Measurements from ENCODE around the gene RNF217.

DNA sequence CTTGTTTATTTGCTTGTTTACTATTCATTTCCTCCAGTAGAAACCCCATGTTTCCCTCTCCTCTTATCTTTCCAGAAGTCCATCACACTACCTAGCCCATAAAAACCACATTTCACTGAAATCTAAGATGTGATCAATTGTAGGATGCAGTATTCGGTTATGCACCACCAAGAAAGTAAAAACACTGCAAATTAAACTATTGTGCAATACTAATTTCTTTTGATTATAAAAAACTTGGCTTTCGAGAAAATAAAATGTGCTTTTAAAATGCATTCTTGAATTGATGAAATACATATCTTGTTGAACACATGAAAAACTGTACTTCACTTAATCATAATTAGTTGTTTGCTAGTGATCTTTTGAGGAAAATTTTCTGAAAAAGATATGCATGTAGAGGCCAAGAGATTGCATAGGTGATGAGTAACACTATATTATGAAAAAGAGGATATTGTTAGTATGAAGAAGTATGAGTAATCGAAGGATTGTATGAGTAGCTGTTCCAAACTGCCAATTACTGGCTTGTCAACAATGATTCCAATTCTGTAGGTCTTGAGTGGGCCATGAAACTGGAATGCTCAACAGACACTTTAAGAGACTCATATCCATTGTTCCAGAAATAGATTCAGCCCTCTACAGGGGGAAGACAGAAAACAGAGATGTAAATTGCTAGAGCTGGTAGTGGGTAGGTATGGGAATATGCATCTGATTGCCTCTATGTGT is 79.7 kb downstream of the RNF217 start:
- TF ChIP-seq, protein P1, sequence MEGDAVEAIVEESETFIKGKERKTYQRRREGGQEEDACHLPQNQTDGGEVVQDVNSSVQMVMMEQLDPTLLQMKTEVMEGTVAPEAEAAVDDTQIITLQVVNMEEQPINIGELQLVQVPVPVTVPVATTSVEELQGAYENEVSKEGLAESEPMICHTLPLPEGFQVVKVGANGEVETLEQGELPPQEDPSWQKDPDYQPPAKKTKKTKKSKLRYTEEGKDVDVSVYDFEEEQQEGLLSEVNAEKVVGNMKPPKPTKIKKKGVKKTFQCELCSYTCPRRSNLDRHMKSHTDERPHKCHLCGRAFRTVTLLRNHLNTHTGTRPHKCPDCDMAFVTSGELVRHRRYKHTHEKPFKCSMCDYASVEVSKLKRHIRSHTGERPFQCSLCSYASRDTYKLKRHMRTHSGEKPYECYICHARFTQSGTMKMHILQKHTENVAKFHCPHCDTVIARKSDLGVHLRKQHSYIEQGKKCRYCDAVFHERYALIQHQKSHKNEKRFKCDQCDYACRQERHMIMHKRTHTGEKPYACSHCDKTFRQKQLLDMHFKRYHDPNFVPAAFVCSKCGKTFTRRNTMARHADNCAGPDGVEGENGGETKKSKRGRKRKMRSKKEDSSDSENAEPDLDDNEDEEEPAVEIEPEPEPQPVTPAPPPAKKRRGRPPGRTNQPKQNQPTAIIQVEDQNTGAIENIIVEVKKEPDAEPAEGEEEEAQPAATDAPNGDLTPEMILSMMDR (IDR thresholded peaks at IDR 0.05; ENCODE audit: insufficient read depth, low read length), result no peak
- TF ChIP-seq, protein P2, sequence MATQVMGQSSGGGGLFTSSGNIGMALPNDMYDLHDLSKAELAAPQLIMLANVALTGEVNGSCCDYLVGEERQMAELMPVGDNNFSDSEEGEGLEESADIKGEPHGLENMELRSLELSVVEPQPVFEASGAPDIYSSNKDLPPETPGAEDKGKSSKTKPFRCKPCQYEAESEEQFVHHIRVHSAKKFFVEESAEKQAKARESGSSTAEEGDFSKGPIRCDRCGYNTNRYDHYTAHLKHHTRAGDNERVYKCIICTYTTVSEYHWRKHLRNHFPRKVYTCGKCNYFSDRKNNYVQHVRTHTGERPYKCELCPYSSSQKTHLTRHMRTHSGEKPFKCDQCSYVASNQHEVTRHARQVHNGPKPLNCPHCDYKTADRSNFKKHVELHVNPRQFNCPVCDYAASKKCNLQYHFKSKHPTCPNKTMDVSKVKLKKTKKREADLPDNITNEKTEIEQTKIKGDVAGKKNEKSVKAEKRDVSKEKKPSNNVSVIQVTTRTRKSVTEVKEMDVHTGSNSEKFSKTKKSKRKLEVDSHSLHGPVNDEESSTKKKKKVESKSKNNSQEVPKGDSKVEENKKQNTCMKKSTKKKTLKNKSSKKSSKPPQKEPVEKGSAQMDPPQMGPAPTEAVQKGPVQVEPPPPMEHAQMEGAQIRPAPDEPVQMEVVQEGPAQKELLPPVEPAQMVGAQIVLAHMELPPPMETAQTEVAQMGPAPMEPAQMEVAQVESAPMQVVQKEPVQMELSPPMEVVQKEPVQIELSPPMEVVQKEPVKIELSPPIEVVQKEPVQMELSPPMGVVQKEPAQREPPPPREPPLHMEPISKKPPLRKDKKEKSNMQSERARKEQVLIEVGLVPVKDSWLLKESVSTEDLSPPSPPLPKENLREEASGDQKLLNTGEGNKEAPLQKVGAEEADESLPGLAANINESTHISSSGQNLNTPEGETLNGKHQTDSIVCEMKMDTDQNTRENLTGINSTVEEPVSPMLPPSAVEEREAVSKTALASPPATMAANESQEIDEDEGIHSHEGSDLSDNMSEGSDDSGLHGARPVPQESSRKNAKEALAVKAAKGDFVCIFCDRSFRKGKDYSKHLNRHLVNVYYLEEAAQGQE (IDR thresholded peaks at IDR 0.05; ENCODE audit: insufficient replicate concordance, low read depth), result no peak
- no peak for TF ChIP-seq POLR2AphosphoS5 (IDR thresholded peaks at IDR 0.05; ENCODE audit: low read depth)
